Muscle layer of colon (tissue), 2 donors: ENCODE measurements around the gene CDC6.

Source experiments
- H3K27ac ChIP-seq: one replicate; pipeline ENCODE4 v1.7.0; 2013; ENCODE audit warnings: low read depth, mild to moderate bottlenecking, low read length, moderate library complexity
- H3K27me3 ChIP-seq, 2 donors: one replicate each; pipeline ENCODE4 v1.7.0; 2013; ENCODE audit warnings: low read length in 2 of 2, mild to moderate bottlenecking in 2 of 2; ENCODE audit not compliant: insufficient read depth in 2 of 2, control insufficient read depth in 1 of 2
- H3K36me3 ChIP-seq: one replicate; pipeline ENCODE4 v1.7.0; 2013; ENCODE audit warnings: mild to moderate bottlenecking, low read length; ENCODE audit not compliant: insufficient read depth
- H3K4me1 ChIP-seq: one replicate; pipeline ENCODE4 v1.7.0; 2013; ENCODE audit warnings: mild to moderate bottlenecking, low read length; ENCODE audit not compliant: insufficient read depth
- H3K4me3 ChIP-seq, 2 donors: one replicate each; pipeline ENCODE4 v1.7.0; 2013; ENCODE audit warnings: low read length in 2 of 2, low read depth in 1 of 2, mild to moderate bottlenecking in 1 of 2, moderate library complexity in 1 of 2
- H3K9ac ChIP-seq: one replicate; pipeline ENCODE4 v1.7.0; 2013; ENCODE audit warnings: low read length
- H3K9me3 ChIP-seq: one replicate; pipeline ENCODE4 v1.7.0; 2013; ENCODE audit warnings: mild to moderate bottlenecking, low read length
- donor health status: abdominal sarcoma.
- donor health status: Adenocarcinoma of cecum.

Gene CDC6

DNA sequence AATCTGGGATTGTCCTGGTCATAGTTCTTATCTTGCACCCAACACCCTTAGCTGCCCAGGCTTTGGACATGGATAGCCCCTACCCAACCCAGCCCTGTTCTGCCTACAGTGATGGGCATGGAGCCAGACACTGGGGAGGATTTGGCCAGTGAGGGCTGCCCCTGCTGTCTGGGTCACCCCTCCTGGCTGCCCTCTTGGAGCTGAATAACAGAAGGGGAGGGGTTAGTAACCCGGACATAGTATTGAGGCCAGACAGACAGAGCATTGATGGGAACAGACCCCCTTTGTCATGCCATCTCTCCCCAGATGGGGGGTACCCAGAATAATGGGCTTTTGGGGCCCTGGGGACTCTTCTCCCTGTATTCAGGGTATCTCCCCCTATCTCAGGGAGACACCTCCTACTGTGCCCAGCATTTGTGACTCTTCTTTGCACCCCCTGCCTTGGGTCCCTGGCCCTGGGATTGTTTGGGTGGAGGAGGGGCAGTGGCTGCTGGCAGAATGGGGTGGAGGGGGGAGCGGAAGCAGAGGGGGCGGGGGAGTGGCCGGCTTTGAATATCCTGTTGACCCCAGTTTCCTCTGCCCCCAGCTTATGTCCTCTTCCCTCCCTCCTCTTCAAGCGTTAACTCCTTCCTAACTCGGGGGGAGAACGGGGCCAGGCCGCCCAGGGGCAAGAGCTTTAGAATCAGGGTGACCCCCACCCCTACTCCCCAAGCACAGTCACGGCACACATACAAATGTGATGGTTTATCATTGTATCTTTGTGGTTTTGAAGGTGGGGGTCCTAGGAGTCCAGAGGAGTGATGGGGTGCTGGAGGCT is 59.8 kb downstream of the CDC6 start:
- Histone ChIP-seq H3K4me1 (peaks cover 79% of the 10 kb centered on the region), H3K27ac (peak overlapping the region; percentile 1), H3K9ac (no peak overlapping the region), H3K36me3 (peaks cover 25% of the 10 kb centered on the region), H3K27me3 (no peaks in the 10 kb centered on the region), H3K9me3 (no peaks in the 10 kb centered on the region), H3K4me3 (peak overlapping the region in 1 of 2 donors; percentile 40)

DNA sequence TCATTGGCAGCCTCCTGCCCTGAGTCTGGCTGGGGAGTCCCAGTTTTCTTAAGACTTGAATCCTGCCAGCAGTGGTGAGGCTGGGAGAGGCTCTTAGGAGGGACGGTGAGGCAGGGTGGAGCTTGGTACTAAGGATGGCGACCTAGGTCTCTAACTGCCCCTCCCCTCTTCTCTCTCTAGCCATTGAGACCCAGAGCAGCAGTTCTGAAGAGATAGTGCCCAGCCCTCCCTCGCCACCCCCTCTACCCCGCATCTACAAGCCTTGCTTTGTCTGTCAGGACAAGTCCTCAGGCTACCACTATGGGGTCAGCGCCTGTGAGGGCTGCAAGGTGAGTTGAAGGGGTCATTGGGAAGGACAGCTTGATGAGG is 60.4 kb downstream of the CDC6 start:
- no peak overlapping the region for H3K9ac ChIP-seq
- peak overlapping the region; percentile 67 for H3K27ac ChIP-seq
- H3K36me3 ChIP-seq, result peaks cover 31% of the 10 kb centered on the region
- no peaks in the 10 kb centered on the region for H3K9me3 ChIP-seq
- no peaks in the 10 kb centered on the region for H3K27me3 ChIP-seq
- H3K4me3 ChIP-seq, result peak overlapping the region in 1 of 2 donors; percentile 21
- H3K4me1 ChIP-seq, result peaks cover 73% of the 10 kb centered on the region

DNA sequence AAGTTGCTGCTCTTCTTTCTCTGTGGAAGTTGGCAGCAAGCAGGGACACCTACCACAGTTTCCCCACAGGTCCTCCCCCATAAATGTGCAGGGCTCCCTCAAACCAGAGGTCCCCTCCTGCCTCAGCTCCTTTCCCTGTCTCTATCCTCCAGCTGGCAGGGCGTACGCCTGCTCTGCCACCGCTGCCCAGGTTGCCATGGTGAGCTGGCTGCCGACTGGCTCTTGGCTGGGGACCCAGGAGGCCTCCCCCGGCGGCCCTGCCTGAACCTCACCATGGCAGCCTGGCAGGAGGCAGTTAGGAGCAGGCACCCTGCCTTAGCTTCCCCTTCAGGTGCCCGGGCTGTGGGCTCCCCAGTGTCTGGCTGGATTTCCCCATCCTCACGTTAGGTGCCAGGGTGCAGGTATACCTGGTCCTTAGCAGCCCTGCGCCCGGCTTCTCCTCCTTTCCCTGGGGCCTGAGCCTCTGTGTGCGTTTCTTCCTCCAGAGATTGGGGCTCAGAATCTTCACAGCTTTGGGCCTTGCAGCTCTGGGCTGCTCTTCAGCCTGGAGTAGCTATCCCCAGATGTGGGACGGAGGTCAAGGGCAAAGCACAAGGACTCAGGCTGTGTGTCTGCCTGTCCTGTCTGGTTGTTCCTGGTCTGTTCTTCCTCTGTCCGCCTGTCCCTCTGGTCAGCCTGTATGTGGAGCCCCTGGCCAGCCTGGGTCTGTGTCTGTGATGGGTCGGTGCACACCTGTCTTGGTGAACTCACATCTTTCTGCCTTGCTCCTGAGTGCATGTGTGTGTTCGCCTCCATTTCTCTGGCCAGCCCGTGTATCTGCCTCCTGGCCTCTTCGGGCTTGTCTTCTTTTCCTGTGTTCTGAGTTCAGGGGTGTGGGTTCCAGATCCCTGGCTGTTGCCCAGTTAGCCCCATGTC is 61.1 kb downstream of the CDC6 start:
- Histone ChIP-seq H3K36me3 (peaks cover 35% of the 10 kb centered on the region), H3K4me3 (peak overlapping the region in 1 of 2 donors; percentile 21), H3K4me1 (peaks cover 66% of the 10 kb centered on the region)

DNA sequence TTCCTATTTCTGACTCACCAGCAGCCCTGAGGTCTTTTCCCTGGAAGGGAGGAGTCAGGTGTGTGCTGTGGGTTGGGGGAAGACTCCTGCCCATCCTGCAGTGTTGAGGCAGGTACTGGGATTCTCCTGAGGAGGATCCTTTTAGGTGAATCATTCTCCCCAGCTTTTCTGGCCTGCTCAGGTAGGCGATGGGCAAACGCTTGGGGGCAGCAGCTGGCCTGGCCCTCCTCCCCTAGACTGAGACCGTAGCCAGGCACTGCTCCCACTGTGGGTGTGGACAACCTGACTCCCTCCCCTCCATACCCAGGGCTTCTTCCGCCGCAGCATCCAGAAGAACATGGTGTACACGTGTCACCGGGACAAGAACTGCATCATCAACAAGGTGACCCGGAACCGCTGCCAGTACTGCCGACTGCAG is 61.8 kb downstream of the CDC6 start:
- peak overlapping the region; percentile 42 for H3K27ac ChIP-seq
- peaks cover 60% of the 10 kb centered on the region for H3K4me1 ChIP-seq
- no peaks in the 10 kb centered on the region for H3K9me3 ChIP-seq
- H3K4me3 ChIP-seq, result no peak overlapping the region
- peaks cover 40% of the 10 kb centered on the region for H3K36me3 ChIP-seq
- H3K9ac ChIP-seq, result no peak overlapping the region
- H3K27me3 ChIP-seq, result no peaks in the 10 kb centered on the region

More for the DNA sequence above, 61.1 kb downstream of the CDC6 start:
- no peak overlapping the region for H3K9ac ChIP-seq
- peak overlapping the region; percentile 67 for H3K27ac ChIP-seq
- H3K27me3 ChIP-seq, result no peaks in the 10 kb centered on the region
- no peaks in the 10 kb centered on the region for H3K9me3 ChIP-seq

DNA sequence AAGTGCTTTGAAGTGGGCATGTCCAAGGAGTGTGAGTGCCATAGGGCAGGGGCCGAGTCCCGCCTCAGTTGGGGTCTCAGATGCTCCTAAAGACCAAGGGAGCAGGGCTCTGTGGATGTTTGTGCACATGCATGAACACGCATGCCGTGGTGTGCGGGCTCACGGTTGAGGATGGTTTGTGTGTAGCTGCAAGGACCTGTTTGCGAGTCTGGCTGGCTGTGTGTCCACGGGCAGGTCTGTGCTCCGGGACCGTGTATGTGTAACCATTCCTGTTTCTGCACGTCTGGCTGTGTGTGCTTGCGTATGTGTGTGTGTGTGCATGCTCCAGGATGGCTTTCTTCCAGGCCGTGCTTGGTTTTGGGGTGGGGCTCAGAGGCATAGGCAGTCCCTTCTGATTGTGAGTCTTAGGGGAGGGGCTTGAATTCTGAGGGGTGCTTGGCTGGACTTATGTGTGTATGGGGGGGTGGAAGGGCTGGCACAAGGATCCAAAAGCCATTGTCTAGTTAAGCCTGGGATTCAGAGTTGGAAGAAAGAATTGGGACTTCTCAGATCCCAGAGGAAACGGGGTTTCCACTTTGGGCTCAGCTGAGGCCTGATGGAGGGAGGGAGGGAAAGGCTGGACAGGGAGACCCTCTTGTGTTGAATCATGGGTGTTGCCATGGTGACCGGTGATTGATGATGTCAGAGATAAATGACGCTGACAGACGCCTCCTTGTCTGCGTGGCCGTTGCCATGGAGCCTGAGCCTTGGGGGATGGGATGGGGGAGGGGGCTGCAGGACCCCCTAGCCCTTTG is 62.4 kb downstream of the CDC6 start:
- no peak overlapping the region for H3K4me3 ChIP-seq
- no peak overlapping the region for H3K27ac ChIP-seq
- H3K9ac ChIP-seq, result no peak overlapping the region
- H3K9me3 ChIP-seq, result no peaks in the 10 kb centered on the region
- peaks cover 40% of the 10 kb centered on the region for H3K36me3 ChIP-seq
- peaks cover 61% of the 10 kb centered on the region for H3K4me1 ChIP-seq
- H3K27me3 ChIP-seq, result no peaks in the 10 kb centered on the region

DNA sequence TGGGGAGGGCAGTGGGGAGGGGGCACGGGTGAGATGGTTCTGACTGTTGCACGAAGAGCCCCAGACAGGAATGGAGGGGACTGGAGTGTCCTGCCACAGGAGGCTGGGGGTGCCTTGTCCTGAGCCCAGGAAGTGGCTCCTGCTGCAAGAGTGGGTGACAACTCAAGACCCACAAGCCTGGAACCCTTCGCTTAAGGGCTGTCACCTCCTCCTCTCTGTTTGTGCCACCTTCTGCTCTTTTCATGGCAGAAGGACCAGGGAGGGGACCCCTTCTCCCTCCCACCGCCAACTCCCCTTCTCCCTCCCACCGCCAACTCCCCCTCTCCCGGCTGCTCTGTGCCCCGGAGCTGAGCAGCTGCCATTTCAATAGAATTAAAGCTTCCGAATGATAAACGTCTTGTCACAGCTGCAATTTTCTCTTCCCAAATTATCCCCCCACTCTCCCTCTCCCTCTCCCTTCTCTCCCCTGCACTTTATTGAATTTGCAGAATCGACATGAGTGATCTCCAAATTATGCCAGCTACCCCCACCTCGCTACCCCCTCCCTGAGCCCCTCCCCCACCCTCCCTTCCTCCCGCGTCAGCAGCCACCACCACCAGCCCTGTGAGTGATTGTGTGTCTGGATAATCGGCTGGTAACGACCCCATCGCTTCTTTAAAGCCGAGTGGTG is 63.1 kb downstream of the CDC6 start:
- Histone ChIP-seq H3K4me3 (no peak overlapping the region), H3K4me1 (peaks cover 64% of the 10 kb centered on the region), H3K27ac (no peak overlapping the region), H3K36me3 (peaks cover 47% of the 10 kb centered on the region), H3K9me3 (no peaks in the 10 kb centered on the region), H3K9ac (no peak overlapping the region), H3K27me3 (no peaks in the 10 kb centered on the region)

DNA sequence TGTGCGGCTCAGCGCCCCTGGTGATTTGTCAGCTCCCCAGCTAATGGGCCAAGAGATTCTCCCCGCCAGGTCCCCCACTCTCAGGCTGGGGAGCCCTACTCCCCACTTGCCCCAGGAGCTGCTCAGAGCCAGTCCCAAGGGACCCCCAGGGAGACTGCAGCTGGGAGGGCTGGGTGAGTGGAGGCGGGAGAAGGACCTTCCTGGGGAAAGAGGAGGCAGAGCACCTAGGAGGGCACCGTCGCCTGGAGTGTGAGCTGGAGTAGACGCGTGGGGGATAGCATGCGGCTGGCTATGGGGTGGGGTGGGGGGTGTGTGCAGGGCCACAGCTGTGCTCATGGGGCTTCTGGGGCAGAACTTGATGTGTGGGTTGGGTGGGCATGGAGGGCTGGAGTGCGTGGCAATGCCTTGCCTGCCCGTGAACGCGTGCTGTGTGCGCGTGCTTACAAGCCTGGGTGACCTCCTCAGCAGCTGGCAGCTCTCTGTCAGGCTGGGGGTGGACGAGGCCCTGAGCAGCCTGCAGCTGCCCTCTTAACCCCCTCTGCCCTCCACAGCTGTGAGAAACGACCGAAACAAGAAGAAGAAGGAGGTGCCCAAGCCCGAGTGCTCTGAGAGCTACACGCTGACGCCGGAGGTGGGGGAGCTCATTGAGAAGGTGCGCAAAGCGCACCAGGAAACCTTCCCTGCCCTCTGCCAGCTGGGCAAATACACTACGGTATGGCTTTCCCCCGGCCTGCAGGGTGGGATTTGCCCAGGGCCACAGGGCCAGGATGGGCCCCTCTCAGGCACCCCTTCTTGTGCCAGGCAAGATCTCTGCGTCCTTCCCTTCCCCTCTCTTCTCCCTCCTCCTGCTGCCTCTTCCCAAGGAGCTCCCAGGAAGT is 63.9 kb downstream of the CDC6 start:
- H3K4me1 ChIP-seq, result peaks cover 56% of the 10 kb centered on the region
- H3K9me3 ChIP-seq, result no peaks in the 10 kb centered on the region
- H3K4me3 ChIP-seq, result no peak overlapping the region
- no peaks in the 10 kb centered on the region for H3K27me3 ChIP-seq
- no peak overlapping the region for H3K27ac ChIP-seq
- H3K36me3 ChIP-seq, result peaks cover 47% of the 10 kb centered on the region
- no peak overlapping the region for H3K9ac ChIP-seq

DNA sequence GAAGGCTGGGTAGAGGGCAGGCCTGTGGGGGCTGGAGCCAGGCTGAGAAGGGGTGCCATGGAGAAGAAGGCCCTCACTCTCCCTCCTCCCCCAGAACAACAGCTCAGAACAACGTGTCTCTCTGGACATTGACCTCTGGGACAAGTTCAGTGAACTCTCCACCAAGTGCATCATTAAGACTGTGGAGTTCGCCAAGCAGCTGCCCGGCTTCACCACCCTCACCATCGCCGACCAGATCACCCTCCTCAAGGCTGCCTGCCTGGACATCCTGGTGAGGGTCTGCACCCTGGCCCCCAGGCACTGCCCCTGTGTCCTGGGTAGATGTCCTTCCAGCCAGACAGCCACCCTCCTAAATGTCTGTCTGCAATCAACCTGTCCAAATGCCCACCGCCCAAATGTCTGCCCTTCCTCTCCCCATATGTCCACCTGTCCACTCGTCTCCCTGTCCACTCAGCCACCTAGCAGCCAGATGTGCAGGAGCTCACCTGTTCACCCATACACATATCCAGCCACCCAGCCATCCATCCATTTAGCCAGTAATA is 64.6 kb downstream of the CDC6 start:
- Histone ChIP-seq H3K9me3 (no peaks in the 10 kb centered on the region), H3K27ac (no peak overlapping the region), H3K27me3 (no peaks in the 10 kb centered on the region), H3K36me3 (peaks cover 47% of the 10 kb centered on the region), H3K9ac (no peak overlapping the region), H3K4me3 (no peak overlapping the region), H3K4me1 (peaks cover 49% of the 10 kb centered on the region)

DNA sequence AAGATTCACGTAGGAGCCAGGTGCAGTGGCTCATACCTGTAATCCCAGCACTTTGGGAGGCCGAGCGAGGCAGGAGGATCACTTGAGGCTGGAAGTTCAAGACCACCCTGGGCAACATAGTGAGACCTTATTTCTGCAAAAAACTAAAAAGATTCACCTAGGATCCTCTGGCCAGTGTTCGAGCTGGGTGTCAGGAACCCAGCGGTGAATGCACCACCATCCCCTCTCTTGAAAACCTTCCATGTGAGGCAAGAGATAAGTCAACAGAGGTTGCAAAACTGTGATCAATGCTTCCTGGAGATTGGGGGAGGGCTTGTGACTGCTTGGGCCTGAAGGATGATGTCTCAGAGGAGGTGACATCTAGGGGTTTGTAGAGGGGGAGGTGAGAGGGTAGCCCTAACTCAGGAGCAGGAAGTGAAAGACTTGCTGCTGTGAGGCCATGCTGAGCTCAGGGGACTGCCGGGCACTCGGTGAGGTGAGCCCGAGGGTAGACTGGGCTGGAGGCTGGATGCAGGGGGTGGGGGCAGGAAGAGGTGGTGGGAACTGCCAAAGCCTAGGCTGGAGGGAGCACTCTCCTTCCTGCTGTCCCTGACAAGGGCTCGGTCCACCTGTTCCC is 65.2 kb downstream of the CDC6 start:
- no peaks in the 10 kb centered on the region for H3K9me3 ChIP-seq
- no peaks in the 10 kb centered on the region for H3K27me3 ChIP-seq
- H3K4me3 ChIP-seq, result no peak overlapping the region
- H3K36me3 ChIP-seq, result peaks cover 46% of the 10 kb centered on the region
- H3K9ac ChIP-seq, result no peak overlapping the region
- peaks cover 43% of the 10 kb centered on the region for H3K4me1 ChIP-seq
- H3K27ac ChIP-seq, result no peak overlapping the region
